PFSK-1 (cell line): ENCODE measurements around the gene PACRGL.

Source experiments
- FOXP2 ChIP-seq: optimal IDR thresholded peaks from 2 replicates; pipeline ENCODE3; 2011; ENCODE audit warnings: borderline replicate concordance, control low read depth, inconsistent platforms; ENCODE audit not compliant: insufficient read depth; ENCODE audit errors: extremely low read length, extremely low read depth
- POLR2AphosphoS5 ChIP-seq: IDR thresholded peaks from 2 replicates; pipeline ENCODE4 v1.6.1; 2012; ENCODE audit warnings: low read depth, mild to moderate bottlenecking, control low read depth, low read length, moderate library complexity
- REST ChIP-seq, 2 experiments: IDR thresholded peaks; 2 replicates each; pipeline versions ENCODE4 v1.6.1 to v1.8.0; 2011 to 2012; ENCODE audit warnings: low read depth in 2 of 2, low read length in 2 of 2, control low read depth in 1 of 2, inconsistent platforms in 1 of 2, mild to moderate bottlenecking in 1 of 2, moderate library complexity in 1 of 2; ENCODE audit not compliant: insufficient read depth in 1 of 2
- SIN3A ChIP-seq: IDR thresholded peaks from 2 replicates; pipeline ENCODE4 v1.6.1; 2012; ENCODE audit warnings: mild to moderate bottlenecking, low read length, moderate library complexity, borderline replicate concordance; ENCODE audit not compliant: insufficient read depth
- TAF1 ChIP-seq: IDR thresholded peaks from 2 replicates; pipeline ENCODE4 v1.6.1; 2012; ENCODE audit warnings: low read length, control low read depth, borderline replicate concordance; ENCODE audit not compliant: insufficient read depth

- no peak for TF ChIP-seq REST (IDR thresholded peaks at IDR 0.05; ENCODE audit: insufficient read depth in 1 of 2, low read depth in 2 of 2, low read length in 2 of 2)
- no peak for TF ChIP-seq POLR2AphosphoS5
- no peak for TF ChIP-seq TAF1
- TF ChIP-seq FOXP2, result no peak
- no peak for TF ChIP-seq SIN3A
Observed at GRCh38 chr4:20675786-20676185, 24.5 kb upstream of the PACRGL start.
